Uterus (tissue), 2 donors: ENCODE results near the gene PSG4.
"Not testable (repeated sequence)": the region's sequence is repeated elsewhere in the genome, so short reads cannot be mapped to it uniquely, and the experiment has no call there.

Experiments used
- CTCF ChIP-seq, 4 experiments: fragments of 200-600 bp in 2 of 4; fragments of 450-650 bp in 2 of 4; sonication (generic) in 2 of 4; IDR thresholded peaks; one replicate each; pipeline ENCODE4 v1.5.1; 2016 to 2019; ENCODE audit warnings: antibody characterized with exemption in 4 of 4, mild to moderate bottlenecking in 2 of 4, moderate library complexity in 1 of 4
- POLR2A ChIP-seq, 2 donors: fragments of 450-650 bp; IDR thresholded peaks; one replicate each; pipeline ENCODE4 v1.6.1; 2016; ENCODE audit warnings: antibody characterized with exemption in 2 of 2, mild to moderate bottlenecking in 1 of 2, moderate library complexity in 1 of 2

GRCh38 chr19:43224201-43224854 is 18.9 kb upstream of the PSG4 start:
- not testable (repeated sequence) for TF ChIP-seq CTCF, POLR2A (IDR thresholded peaks at IDR 0.05)
